B cell (primary cell): Measurements from ENCODE around the gene ATP8B1. TPM values are rescaled to one million over a fixed set of nuclear protein-coding genes. Genes with fewer than 3 reads are reported as not detected.
A peak's percentile ranks its signal among the peaks of the same experiment; 100 is the strongest.

ENCODE experiments used
- ATAC-seq: fragments of 200-7000 bp; cut with Tn5 transposase; one replicate; pipeline ENCODE4 v1.10.0; 2021; ENCODE audit warnings: low read depth, mild to moderate bottlenecking, moderate number of reproducible peaks, moderate library complexity
- CTCF ChIA-PET: fragments of 350-600 bp; sonication (Branson Sonifier 250); formaldehyde crosslinking; loops from one replicate; lab custom pipeline; 2021; ENCODE audit warnings: antibody characterized with exemption, inconsistent platforms; lab: Charles Lee
- POLR2A ChIA-PET: fragments of 350-600 bp; sonication (Branson Sonifier 250); formaldehyde crosslinking; loops from one replicate; lab custom pipeline; 2021; ENCODE audit warnings: antibody characterized with exemption; lab: Charles Lee
- DNase-seq: peaks from one replicate; pipeline ENCODE4 v3.0.0; 2013
- H2AFZ ChIP-seq: 2 replicates; pipeline ENCODE4 v1.6.1; 2012; ENCODE audit warnings: mild to moderate bottlenecking, low read depth, low read length; ENCODE audit not compliant: insufficient read depth, poor library complexity, severe bottlenecking
- H3K27ac ChIP-seq, 2 donors: 1 replicate in 1 of 2; 2 replicates in 1 of 2; pipeline ENCODE4 v1.5.1; 2012 to 2013; ENCODE audit warnings: low read length in 2 of 2, mild to moderate bottlenecking in 2 of 2, moderate library complexity in 1 of 2
- H3K27me3 ChIP-seq, 4 experiments: fragments of 200-600 bp in 1 of 4; sonication (generic) in 1 of 4; replicated peaks in 1 of 4; 1 replicate in 2 of 4; 2 replicates in 2 of 4; pipeline versions ENCODE4 v1.6.1 to v1.7.0; 2013 to 2016; ENCODE audit warnings: low read length in 3 of 4, mild to moderate bottlenecking in 2 of 4, mixed read lengths in 1 of 4, moderate library complexity in 1 of 4; ENCODE audit not compliant: insufficient read depth in 4 of 4, control insufficient read depth in 3 of 4; ENCODE audit errors: control extremely low read depth in 1 of 4
- H3K36me3 ChIP-seq, 2 experiments: replicated peaks in 1 of 2; 1 replicate in 1 of 2; 2 replicates in 1 of 2; pipeline versions ENCODE4 v1.6.1 to v1.7.1; 2013; ENCODE audit warnings: low read length in 1 of 2; ENCODE audit not compliant: insufficient read depth in 2 of 2, control insufficient read depth in 1 of 2; ENCODE audit errors: control extremely low read depth in 1 of 2, extremely low read depth in 1 of 2
- H3K4me1 ChIP-seq, 2 donors: fragments of 200-600 bp in 1 of 2; sonication (generic) in 1 of 2; 1 replicate in 1 of 2; 2 replicates in 1 of 2; pipeline versions ENCODE4 v1.5.1 to v1.6.1; 2013 to 2017; ENCODE audit warnings: low read length in 2 of 2; ENCODE audit not compliant: control insufficient read depth in 2 of 2, insufficient read depth in 2 of 2
- H3K4me2 ChIP-seq: replicated peaks from 2 replicates; pipeline ENCODE3; 2012; ENCODE audit warnings: mild to moderate bottlenecking, low read depth, low read length; ENCODE audit not compliant: poor library complexity, severe bottlenecking
- H3K4me3 ChIP-seq, 5 experiments: fragments of 200-600 bp in 1 of 5; sonication (generic) in 1 of 5; 1 replicate in 3 of 5; 2 replicates in 2 of 5; pipeline versions ENCODE4 v1.5.1 to v1.7.0; 2011 to 2016; ENCODE audit warnings: low read length in 4 of 5, mild to moderate bottlenecking in 4 of 5, low read depth in 2 of 5, control low read depth in 1 of 5, moderate library complexity in 1 of 5; ENCODE audit not compliant: insufficient read depth in 1 of 5; ENCODE audit errors: control extremely low read depth in 1 of 5, extremely low read depth in 1 of 5
- H3K79me2 ChIP-seq: fragments of 200-600 bp; sonication (generic); one replicate; pipeline ENCODE4 v1.6.0; 2016; ENCODE audit warnings: low read length; ENCODE audit not compliant: control insufficient read depth, insufficient read depth
- H3K9ac ChIP-seq: fragments of 200-600 bp; sonication (generic); 2 replicates; pipeline ENCODE4 v1.6.1; 2017; ENCODE audit warnings: mild to moderate bottlenecking, low read length, moderate library complexity
- H3K9me3 ChIP-seq, 3 donors: one replicate each; pipeline versions ENCODE4 v1.6.1 to v1.7.1; 2013; ENCODE audit warnings: low read length in 2 of 3; ENCODE audit not compliant: control insufficient read depth in 2 of 3, insufficient read depth in 1 of 3; ENCODE audit errors: control extremely low read depth in 1 of 3
- H4K20me1 ChIP-seq: 2 replicates; pipeline ENCODE4 v1.6.0; 2012; ENCODE audit warnings: mild to moderate bottlenecking, low read length; ENCODE audit not compliant: insufficient read depth, control insufficient read depth, poor library complexity, severe bottlenecking
- H3K27ac Mint-ChIP-seq: one replicate; pipeline ENCODE4 v1.8.0; 2021; ENCODE audit warnings: mixed read lengths
- H3K27me3 Mint-ChIP-seq: one replicate; pipeline ENCODE4 v1.8.0; 2021; ENCODE audit warnings: mixed read lengths
- H3K4me1 Mint-ChIP-seq: one replicate; pipeline ENCODE4 v1.8.0; 2021; ENCODE audit warnings: mixed read lengths
- H3K4me3 Mint-ChIP-seq: one replicate; pipeline ENCODE4 v1.8.0; 2021; ENCODE audit warnings: mixed read lengths
- H3K9me3 Mint-ChIP-seq: one replicate; pipeline ENCODE4 v1.8.0; 2022; ENCODE audit warnings: mixed read lengths; ENCODE audit not compliant: insufficient read depth
- CTCF ChIP-seq: fragments of 200-600 bp; IDR thresholded peaks from one replicate; pipeline ENCODE4 v1.8.0; 2022; ENCODE audit warnings: antibody characterized with exemption, mild to moderate bottlenecking
- EZH2 ChIP-seq: IDR thresholded peaks from 2 replicates; pipeline ENCODE4 v1.6.1; 2012; ENCODE audit warnings: borderline replicate concordance, low read depth, mild to moderate bottlenecking, moderate library complexity, low read length; ENCODE audit not compliant: insufficient read depth, poor library complexity, severe bottlenecking
- WGBS: methylation state at CpG from one replicate; pipeline ENCODE4 v1.1.5; 2013; ENCODE audit warnings: missing lambda C conversion rate; ENCODE audit not compliant: insufficient coverage; 5-methylcytosine and 5-hydroxymethylcytosine counted together
- intact Hi-C: fragments of 100-400 bp; cut with micrococcal nuclease; formaldehyde crosslinking; loops from one replicate; pipeline ENCODE4 v1.10.0; 2022
- polyA plus RNA-seq: library from polyadenylated mRNA; depleted of rRNA; stranded (reverse); fragments of >200 nt; gene quantifications from 2 replicates; pipeline ENCODE4 v1.2.3, GENCODE V29; 2012
- total RNA-seq, 2 donors: library from RNA; stranded (reverse); fragments of 120-200 nt in 1 of 2; gene quantifications; 1 replicate in 1 of 2; 2 replicates in 1 of 2; pipeline versions ENCODE4 v1.2.3 to v1.2.4, GENCODE V29; 2013 to 2022

The ATP8B1 gene
- total and polyA plus RNA-seq, 2 donors (not counting 1 experiment from before 2014, with no cell fraction given), result 0.27 TPM; not detected in 1

- no peaks in the 10 kb centered on the region for H3K27me3 ChIP-seq
- DNase-seq, result no peak
- ChIA-PET POLR2A (no interaction called here), CTCF (no interaction called here)
- peaks cover 0 to 2% (median 0%) of the 10 kb centered on the region in 3 donors for H3K9me3 ChIP-seq
- intact Hi-C loops, result no loop called here
- H4K20me1 ChIP-seq, result peaks cover 83% of the 10 kb centered on the region
- Mint-ChIP-seq H3K27me3 (no peaks in the 10 kb centered on the region), H3K27ac (peak overlapping the region; percentile 12), H3K4me1 (peaks cover 63% of the 10 kb centered on the region), H3K4me3 (peak overlapping the region; percentile 7), H3K9me3 (no peaks in the 10 kb centered on the region)
- H2AFZ ChIP-seq, result no peak overlapping the region
- ATAC-seq, result no peak
- WGBS, result no CpG with 5 or more reads among the region's 2 CpGs
- no peak overlapping the region for H3K9ac ChIP-seq
- no peak overlapping the region for H3K4me3 ChIP-seq
- peak overlapping the region in 1 of 2 donors; percentile 54 for H3K27ac ChIP-seq
- H3K4me2 ChIP-seq, result peak overlapping the region; percentile 10
- no peaks in the 10 kb centered on the region for H3K36me3 ChIP-seq
- TF ChIP-seq EZH2 (no peak), CTCF (no peak)
- peaks cover 31 to 36% of the 10 kb centered on the region in 2 donors for H3K4me1 ChIP-seq
- peaks cover 95% of the 10 kb centered on the region for H3K79me2 ChIP-seq
Observed at GRCh38 chr18:57664568-57665165, 138.4 kb downstream of the ATP8B1 start.

- CTCF ChIA-PET, result no interaction called here
- Mint-ChIP-seq H3K27me3 (no peaks in the 10 kb centered on the region), H3K4me3 (no peak overlapping the region), H3K9me3 (no peaks in the 10 kb centered on the region), H3K27ac (peak overlapping the region; percentile 50), H3K4me1 (peaks cover 45% of the 10 kb centered on the region)
- Histone ChIP-seq H2AFZ (no peak overlapping the region), H3K79me2 (peaks cover 97% of the 10 kb centered on the region), H3K4me3 (no peak overlapping the region), H3K9me3 (peaks cover 0 to 6% (median 3%) of the 10 kb centered on the region in 3 donors), H3K9ac (no peak overlapping the region), H4K20me1 (peaks cover 92% of the 10 kb centered on the region), H3K36me3 (peaks cover 0 to 4% of the 10 kb centered on the region in 2 experiments), H3K27me3 (no peaks in the 10 kb centered on the region), H3K4me2 (no peak overlapping the region), H3K4me1 (peaks cover 14 to 15% of the 10 kb centered on the region in 2 donors), H3K27ac (no peak overlapping the region)
- no peak for DNase-seq
- POLR2A ChIA-PET, result interaction anchor here (0.9 kb wide), 1 partner anchor 30 kb away, joined by 3 read pairs; no protein-coding TSS in a partner anchor
- TF ChIP-seq EZH2 (no peak), CTCF (no peak)
- intact Hi-C loops, result no loop called here
- no peak for ATAC-seq
- over 99% methylated on average over 10 of the region's 11 CpGs for WGBS
Observed at GRCh38 chr18:57660961-57661360, 142.2 kb downstream of the ATP8B1 start.
